RPMI8226 (cell line): ENCODE results near the gene OPN4.

ENCODE experiments used
- DNase-seq: peaks from one replicate; pipeline ENCODE4 v3.0.0-alpha.2; 2015

The OPN4 gene

DNA sequence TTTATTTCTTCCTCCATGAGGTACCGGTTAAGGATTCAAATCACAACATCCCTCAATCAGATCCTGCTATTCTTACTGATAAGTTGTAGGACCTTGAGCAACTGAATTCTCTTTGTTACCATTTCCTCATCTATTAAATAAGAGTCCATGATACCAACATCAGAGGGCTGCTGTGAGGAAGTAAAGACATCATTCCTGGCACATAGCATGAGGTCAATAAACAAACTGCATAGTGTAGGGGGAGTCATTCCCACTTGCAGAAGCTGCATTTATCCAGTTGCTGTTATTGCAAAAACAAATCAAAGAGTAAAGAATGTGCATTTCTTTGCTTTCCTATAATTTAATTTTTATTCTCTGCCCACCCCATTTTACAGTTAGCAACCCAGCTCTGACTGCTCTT lies 50.8 kb downstream of the OPN4 start:
- DNase-seq, result no peak

DNA sequence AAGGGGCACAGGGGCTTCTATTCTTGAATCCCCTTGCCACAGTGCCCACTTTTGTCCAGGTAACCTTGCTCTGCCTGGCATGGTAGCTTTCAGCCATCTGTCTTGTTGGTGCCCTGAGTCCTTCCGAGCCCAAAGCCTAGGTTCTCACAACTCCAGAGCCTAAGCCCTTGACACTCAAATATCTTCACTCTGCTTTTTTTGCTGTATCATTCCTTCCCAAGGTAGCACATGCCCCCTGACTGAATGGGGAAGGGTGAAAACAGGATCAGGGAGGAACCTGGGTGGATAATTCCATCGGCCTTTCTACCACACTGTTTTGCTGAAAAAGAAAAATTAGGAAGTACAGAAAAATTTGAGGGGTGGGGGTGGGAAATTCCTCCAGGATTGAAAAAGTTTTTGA lies 51.6 kb downstream of the OPN4 start:
- no peak for DNase-seq

- DNase-seq, result no peak
Measured at GRCh38 chr10:86706401-86706841, 52.1 kb downstream of the OPN4 start.

GRCh38 chr10:86706977-86707376 lies 52.6 kb downstream of the OPN4 start:
- no peak for DNase-seq

GRCh38 chr10:86707505-86707904 lies 53.2 kb downstream of the OPN4 start:
- no peak for DNase-seq

DNA sequence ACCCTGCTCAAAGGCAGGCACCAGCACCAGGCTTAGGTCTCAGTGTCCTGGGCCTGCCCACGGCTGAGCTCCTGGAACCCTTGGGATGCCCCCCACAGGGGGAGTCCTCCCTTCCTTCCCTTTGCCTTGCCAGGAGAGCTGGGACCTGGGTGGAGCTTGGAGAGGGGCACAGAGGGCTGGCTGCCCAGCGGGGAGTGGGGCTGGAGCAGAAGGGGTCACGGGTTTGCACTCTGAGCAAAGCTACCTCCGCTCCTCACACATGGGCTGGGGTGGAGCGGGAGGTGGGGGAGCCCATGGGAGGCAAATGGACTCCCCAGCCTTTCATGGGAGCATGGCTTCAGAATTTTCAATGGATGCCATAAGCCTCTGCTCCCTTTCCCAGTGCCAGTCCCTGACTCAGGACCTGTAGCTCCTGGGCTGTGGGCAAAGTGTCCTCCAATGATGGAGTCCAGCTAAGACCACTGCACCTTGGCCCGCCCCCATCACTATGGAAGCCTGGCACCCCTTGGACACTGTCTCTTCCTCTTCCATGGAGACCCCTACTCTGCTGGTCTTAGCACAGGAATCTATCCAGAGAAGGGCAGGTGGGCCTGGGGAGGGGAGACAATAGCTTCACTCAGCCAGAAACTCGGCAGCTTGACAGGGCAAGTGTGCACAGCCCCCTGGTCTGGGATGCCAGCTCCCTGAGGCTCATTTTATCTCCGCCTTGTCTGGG lies 53.9 kb downstream of the OPN4 start:
- DNase-seq, result no peak

GRCh38 chr10:86708783-86709380 lies 54.5 kb downstream of the OPN4 start:
- DNase-seq, result no peak

- DNase-seq, result no peak
Measured at GRCh38 chr10:86709396-86710185, 55.2 kb downstream of the OPN4 start.

DNA sequence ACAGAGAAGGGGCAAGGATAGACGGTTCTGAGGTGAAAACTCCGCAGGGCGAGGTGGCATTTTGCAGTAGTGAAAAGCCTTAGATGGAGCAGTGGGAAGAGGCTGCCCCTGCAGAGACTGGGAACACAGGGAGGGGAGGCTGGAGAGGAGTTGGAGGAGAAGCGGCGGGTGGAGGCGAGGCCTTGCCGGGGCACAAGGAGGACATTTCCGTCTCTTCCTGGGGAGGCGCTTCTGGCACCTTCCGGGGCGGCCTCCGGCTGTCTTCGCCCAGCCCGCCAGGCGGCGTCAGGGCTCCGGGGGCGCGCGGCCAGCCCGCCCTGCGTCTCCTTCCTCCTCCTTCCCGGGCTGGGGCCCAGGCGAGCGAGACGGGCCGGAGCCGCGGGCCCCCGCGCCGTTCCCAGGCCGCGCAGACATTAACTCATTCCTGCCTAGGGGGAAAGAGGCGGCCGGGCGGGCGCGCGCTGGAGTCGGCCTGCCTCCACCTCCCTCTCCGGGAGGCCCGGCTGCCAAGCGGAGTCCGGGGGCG lies 56.7 kb downstream of the OPN4 start:
- peak; percentile 80 for DNase-seq

GRCh38 chr10:86711513-86712316 lies 57.4 kb downstream of the OPN4 start:
- DNase-seq, result peak; percentile 15

- DNase-seq, result peak; percentile 38
Measured at GRCh38 chr10:86712317-86712707, 58.0 kb downstream of the OPN4 start.

DNA sequence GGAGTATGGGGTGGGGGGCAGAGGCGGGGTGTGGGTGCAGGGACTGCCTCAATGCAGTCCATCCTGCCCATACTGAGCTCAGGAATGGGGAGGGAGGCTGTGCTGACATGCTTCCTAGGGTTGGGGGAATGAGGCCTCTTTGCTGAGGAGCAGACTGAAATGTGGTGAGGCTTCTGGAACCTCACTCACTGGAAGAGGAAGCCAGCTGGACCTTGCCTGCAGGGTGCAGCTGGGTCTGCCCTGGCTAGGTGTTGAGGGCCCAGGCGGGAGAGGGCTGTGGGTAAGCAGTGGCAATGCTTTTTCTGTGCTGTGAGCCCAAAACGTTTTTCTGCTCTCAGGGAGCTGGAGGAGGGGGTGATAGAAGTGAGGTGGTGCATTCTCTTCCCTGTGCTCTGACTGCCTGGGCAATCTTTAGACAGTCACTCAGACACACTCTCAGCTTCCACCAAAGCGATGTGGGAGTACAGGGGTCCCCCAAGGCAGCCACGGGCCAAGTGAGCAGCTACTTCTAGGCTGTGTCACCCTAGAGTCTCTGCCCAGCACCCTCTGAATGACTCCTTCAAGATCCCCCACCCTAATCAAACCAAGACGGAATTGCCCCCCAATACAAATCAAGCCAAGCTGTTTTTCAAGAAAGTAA lies 60.9 kb downstream of the OPN4 start:
- DNase-seq, result no peak

- no peak for DNase-seq
Measured at GRCh38 chr10:86715836-86716235, 61.5 kb downstream of the OPN4 start.
